GM19438 (cell line): ENCODE results near the gene TMEM163.

ENCODE experiments used
- ATAC-seq: cut with Tn5 transposase; IDR thresholded peaks from one replicate; pipeline ENCODE4 v1.9.1; 2021; ENCODE audit warnings: low read depth; ENCODE audit not compliant: unreplicated experiment

Gene TMEM163

DNA sequence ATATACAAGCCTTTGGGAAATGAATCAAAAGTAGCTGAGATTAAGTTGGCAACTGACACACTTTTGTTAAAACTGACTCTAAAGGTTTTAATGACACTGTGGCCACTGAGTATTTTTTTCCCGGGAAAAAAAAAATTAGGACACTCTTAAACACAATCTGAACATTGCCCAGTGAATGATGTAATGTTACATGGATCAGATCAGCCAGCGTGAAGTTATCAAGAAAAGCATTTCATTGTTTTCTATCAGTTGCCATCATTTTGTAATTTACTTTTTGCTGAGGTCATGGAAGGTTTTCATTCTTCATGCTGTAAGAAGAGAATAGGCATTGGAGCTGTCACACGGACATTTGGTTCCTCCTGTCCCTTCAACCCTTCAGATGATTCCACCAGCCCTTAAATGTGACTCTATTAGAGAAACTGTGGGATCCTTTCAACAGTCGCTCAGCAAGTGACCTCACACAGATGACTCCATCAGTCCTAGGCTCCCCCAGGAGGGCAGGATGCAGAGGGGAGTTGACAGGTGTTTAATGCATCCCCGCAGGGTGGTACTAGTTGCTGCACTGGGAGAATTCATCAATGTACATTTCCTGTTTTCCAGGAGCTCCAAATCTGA, 300.7 kb downstream of the TMEM163 start:
- no peak for ATAC-seq

DNA sequence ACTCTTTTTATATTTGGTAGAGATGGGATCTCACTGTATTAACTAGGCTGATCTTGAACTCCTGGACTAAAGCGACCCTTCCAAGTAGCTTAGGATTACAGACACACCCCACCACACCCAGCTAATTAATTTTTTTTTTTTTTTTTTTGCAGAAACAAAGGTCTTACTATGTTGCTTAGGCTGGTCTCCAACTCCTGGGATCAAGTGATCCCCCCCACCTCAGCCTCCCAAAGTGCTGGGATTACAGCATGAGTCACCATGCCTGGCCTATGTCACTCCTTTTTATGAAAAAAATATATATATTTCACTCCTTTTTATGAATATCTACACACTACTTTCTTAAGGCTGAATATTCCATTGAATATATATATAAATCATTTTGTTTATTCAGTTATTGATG, 302.2 kb downstream of the TMEM163 start:
- no peak for ATAC-seq

DNA sequence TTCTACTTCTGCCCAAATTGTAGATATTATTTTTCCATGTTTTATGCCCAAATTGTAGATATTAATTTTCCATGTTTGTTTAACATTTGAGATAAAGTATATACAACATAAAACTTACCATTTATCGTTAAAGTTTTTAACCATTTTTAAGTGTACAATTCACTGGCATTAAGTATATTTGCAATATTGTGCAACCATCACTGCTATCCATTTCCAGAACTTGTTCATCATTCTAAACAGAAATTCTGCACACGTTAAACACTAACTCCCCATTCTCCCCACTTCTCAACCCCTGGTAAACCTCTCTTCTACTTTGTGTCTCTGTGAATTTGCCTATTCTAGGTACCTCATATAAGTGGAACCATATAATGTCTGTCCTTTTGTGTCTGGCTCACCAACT, 302.8 kb downstream of the TMEM163 start:
- no peak for ATAC-seq

DNA sequence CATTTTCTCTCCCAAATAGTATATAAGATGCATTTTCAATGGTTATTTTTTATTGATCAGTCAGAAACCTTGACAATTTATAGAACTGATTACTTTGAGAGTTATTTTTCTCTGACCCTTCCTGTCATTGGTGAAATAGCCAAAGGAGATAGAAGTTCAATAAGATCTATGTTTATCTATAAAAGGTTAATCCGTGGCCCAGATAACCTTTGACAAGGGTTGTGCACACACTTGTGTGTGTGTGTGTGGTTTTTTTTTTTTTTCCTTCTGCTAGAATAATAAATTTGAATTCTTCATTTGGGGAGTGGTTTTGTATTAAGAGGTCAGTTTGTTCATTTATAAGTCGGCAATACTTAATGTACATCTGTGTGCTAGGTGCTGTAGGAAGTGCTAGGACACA, 304.9 kb downstream of the TMEM163 start:
- no peak for ATAC-seq

DNA sequence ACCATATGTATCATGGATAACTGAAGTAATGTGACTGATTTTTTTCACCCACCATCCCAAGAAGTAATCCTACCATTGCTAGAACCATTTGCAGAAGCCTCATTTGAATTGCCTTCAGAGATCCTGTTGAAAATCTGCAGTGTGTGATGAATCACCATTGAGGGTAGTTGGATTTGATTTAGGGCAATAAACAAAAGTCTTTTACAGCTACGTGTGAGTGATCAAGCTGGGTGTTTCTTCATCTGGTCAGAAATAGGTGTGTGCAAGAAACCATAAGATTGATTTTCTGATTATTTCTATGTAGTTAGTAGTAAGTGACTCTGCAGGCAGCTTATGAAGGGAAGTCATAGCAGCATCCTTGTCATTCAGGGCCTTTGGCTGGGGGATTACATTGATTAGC, 305.4 kb downstream of the TMEM163 start:
- ATAC-seq = no peak

DNA sequence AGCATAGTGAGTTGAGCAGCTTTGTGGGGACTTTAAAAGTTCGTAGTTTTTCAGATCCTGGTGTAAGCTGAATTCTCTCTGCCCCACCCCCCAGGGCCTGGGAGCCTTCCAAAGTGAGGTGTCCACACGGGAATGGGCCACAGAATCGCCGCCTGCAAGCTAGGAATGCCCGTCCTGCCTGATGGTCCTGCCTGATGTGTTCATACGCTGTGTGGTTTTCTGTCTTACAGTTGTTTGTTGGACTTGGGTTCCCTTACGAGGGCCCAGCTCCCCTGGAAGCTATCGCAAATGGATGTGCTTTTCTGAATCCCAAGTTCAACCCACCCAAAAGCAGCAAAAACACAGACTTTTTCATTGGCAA, 306.2 kb downstream of the TMEM163 start:
- no peak for ATAC-seq

DNA sequence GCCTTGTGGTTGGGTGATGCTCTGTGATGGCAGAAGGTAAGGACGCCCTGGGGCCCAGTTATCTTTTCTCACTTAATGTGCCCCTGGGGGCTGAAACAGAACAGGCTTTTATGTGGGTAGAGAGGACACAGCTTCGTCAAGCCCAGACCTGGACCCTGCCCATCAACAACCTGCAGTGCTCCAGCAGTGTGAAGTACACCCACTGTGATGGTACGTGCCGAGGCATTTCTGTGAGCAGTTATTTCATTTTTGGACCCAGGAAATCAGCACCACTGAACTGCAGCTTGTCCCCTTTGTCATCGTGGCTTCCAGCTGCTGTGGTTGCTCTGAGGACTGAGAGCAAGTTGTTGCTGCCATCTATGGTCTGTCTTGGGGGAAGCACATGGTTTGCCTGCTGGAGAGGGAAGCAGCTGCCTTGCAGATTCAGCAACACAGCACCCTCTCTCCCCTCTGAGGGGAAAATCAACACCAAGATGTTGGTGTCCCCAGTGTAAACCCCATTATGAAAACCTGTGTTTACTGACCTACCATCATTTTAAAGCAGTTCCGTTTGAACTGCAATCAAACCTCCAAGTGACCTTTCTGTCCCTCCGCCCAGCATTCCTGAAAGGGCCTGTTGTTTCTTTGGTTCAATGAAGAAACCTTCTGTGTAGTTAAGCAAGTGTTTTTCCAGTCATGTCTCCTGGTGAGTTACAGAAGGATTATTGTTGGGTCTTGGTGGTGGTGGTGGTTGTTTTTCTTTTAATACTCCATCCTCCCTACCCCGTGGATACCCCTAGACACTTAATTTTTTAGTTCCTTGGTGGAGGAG, 306.8 kb downstream of the TMEM163 start:
- peak; percentile 94 for ATAC-seq

DNA sequence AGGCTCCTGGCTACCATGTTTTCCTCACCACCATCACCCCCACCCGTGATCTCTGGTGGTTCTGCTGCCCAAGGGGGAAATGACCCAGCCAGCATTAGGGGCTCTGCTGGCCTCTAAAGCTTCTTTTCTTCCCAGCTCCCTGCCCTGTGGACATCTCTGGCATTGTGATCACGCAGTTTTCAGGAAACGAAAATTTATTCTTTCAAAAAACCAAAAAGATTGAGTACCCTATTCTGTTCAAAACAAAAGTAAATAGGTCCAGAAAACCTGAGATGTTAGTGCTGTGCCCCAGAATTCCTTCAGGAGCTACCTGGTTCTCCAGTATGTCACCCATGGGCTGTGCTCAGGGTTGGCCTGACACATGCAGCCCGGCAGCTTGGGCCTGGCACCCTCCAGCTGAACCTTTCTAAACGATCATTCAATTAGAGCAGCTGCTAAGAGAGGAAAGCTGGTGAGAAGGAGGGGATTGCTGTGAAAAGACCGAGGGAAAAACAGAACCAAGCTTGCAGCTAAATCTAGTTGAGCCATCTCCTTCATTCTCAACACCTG, 307.4 kb downstream of the TMEM163 start:
- ATAC-seq = no peak

DNA sequence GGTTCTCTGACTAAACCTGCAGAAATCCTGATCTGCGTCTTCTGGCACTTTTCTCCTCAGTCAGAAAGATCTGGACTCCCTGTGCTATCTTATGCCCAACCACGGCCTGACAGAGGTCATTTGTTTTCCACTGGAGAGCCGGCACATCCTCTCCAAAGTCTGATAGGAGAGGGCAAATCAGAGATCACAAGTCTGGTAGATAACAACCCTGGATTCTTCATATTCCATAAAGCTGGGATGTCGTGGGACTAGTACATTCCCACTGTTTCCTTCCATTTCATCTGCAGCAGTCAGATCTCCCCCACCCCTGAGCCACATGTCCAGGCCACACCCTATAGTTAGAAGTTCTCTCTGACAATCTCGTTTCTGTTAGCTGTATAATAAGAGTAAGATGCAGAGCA, 308.0 kb downstream of the TMEM163 start:
- ATAC-seq = no peak

DNA sequence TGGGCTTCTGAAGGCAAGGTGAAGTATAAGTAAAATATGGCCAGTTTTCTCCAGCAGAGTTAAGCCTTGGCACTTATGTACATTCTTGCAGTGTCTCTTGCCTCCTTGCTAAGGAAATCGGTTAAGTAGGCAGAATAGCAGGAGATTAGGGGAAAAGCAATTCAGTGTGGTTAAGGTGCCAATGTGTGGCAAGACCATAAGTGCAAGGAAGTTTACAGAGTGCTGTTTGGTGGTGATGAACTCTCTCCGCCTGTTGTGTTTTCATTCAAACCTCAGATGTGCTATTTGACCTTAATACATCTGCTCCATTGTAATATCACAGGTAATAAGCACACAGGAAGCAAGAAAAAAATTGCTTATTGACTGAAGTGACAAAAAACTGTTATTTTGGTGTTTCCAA, 308.8 kb downstream of the TMEM163 start:
- ATAC-seq = no peak

DNA sequence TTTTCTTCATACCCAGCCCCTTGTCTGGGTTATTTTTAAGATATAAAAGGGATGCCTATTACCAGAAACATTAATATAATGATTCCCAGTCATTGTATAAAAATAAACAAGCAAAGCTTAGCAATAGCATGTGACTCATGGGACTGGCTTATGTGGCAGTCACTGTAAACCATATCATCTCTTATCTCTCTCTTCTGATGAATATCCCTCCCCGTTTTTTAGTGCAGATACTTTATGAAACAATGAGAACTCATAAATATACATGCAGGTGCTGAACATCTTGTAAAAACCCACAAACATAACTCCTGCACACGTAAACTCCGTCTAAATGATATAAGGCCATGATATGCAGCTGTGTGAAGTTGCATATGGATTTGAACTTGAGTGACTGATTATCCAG, 310.0 kb downstream of the TMEM163 start:
- no peak for ATAC-seq

DNA sequence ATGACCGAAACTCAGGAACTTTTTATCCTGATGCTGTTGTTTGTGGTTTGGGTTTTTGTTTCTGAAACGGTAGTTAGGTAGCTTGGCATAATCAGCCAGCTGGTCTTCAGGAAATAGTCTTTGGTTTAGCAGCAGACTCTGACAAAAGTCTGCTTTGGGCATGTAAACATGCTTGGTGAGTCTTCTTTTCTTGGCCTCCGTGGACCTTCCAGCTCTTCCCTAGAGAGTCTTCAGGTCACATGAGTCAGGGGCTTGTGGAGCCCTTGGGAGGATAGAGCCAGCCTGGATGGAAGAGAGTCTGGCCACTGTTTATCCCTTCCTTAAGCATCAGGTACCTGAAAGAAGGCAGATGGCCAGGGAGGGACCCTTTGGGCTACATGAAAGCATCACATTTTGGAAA, 310.4 kb downstream of the TMEM163 start:
- ATAC-seq = no peak

DNA sequence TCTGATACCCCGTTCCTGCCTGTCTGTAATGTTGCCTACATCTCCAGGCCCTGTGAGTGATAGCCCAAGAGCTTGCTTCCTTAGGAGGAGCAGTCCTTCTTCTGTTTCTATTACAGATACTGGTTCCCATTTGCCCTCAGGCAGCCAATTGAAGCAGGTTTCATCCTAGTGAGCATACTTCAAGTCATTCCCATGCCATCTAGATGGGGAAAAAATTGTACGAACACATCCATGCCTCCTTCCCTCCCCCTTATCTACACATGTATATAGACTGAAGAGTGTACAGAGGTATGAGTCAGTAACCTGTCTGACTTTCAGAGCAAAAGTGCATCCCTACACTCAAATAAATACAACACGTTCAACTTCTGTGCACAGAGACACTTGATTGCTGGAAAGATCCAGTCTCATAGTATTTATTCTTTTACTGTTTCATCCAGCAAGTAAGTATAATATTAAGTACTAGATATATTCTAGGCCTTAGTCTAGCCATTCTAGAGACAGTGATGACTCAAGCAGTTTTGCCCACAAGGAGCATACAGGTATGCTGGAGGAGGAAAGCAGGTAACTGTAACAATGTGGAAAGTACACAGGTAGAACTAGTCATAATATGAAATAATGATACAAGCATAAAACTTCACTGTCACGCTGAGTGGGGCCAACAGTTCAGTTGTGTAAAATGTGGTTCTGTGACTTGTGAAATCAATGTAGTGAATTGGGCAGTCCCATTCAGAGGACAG, 311.5 kb downstream of the TMEM163 start:
- no peak for ATAC-seq

DNA sequence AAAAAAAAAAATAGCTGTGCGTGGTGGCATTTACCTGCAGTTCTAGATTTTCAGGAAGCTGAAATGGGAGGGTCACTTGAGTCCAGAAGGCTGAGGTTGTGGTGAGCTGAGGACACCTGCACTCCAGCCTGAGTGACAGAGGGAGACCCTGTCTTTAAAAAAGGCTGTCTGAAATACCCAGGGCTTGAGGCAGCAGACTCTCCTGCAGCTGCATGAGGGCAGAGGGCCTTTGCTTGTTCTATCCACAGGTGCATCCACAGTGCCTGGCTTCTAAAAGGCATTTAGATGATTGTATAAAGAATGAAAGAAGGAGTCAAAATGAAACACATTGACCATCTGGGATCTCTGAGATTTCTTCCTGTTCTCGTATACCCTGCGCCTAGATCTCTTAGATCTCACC, 312.1 kb downstream of the TMEM163 start:
- ATAC-seq = no peak

DNA sequence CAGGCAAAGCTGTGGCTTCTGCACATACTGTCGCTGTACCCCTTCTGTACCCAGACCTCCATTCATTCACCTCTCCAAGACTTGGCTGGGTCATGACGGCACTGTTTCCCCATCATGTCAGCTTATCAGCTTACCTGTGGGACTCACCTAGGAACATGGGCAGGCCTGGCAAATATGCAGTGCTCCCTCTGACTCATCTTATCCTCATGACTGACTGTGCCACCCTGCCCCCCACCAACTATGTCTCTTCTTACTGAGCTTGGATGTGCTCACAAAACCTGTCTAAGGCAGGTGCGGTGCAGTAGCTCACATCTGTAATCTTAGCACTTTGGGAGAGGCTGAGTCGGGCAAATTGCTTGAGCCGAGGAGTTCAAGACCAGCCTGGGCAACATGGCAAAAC, 312.5 kb downstream of the TMEM163 start:
- ATAC-seq = no peak
